A549 treated with AZD9567 at 1 μM for 4 hours (cell line): ENCODE measurements around the gene IL17RA. TPM values are rescaled to one million over a fixed set of nuclear protein-coding genes. Genes with fewer than 3 reads are reported as not detected.

Source experiments
- total RNA-seq: library from RNA; stranded (reverse); fragments of 200-300 nt; extraction: Qiagen RNA extraction; gene quantifications from 5 replicates; pipeline ENCODE4 v1.2.3, GENCODE V29; 2022; ENCODE audit not compliant: insufficient read depth

IL17RA gene, protein sequence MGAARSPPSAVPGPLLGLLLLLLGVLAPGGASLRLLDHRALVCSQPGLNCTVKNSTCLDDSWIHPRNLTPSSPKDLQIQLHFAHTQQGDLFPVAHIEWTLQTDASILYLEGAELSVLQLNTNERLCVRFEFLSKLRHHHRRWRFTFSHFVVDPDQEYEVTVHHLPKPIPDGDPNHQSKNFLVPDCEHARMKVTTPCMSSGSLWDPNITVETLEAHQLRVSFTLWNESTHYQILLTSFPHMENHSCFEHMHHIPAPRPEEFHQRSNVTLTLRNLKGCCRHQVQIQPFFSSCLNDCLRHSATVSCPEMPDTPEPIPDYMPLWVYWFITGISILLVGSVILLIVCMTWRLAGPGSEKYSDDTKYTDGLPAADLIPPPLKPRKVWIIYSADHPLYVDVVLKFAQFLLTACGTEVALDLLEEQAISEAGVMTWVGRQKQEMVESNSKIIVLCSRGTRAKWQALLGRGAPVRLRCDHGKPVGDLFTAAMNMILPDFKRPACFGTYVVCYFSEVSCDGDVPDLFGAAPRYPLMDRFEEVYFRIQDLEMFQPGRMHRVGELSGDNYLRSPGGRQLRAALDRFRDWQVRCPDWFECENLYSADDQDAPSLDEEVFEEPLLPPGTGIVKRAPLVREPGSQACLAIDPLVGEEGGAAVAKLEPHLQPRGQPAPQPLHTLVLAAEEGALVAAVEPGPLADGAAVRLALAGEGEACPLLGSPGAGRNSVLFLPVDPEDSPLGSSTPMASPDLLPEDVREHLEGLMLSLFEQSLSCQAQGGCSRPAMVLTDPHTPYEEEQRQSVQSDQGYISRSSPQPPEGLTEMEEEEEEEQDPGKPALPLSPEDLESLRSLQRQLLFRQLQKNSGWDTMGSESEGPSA
- 6.2 to 8.4 TPM (median 6.6 TPM) in 5 replicates for total RNA-seq

DNA sequence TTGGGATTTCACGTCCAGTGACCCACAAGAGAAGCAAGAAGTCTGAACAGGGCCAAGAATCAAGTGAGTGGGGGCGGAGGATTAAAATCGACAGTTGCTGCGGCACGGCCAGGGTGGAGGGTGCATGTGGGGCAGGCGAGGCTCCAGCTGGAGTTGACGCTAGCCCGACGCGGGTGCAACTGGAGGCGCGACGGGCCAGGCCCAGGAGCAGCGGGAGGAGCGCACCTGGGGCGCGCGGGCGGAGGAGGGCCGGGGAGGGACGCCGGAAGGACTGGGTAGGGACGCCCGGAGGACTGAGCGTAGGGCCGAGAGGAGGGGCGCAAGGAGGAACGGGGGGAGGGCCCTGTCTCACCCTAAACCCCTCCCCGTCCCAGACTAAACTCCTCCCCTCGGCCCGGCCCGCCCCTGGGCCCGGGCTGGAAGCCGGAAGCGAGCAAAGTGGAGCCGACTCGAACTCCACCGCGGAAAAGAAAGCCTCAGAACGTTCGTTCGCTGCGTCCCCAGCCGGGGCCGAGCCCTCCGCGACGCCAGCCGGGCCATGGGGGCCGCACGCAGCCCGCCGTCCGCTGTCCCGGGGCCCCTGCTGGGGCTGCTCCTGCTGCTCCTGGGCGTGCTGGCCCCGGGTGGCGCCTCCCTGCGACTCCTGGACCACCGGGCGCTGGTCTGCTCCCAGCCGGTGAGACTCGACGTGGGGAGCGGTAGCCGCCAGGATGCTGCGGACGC is at the start of gene IL17RA:
Gene IL17RA (plus strand): TSS at position 447 of the 723 bp plus-strand sequence. CDS start 92 bp downstream, at position 539.

DNA sequence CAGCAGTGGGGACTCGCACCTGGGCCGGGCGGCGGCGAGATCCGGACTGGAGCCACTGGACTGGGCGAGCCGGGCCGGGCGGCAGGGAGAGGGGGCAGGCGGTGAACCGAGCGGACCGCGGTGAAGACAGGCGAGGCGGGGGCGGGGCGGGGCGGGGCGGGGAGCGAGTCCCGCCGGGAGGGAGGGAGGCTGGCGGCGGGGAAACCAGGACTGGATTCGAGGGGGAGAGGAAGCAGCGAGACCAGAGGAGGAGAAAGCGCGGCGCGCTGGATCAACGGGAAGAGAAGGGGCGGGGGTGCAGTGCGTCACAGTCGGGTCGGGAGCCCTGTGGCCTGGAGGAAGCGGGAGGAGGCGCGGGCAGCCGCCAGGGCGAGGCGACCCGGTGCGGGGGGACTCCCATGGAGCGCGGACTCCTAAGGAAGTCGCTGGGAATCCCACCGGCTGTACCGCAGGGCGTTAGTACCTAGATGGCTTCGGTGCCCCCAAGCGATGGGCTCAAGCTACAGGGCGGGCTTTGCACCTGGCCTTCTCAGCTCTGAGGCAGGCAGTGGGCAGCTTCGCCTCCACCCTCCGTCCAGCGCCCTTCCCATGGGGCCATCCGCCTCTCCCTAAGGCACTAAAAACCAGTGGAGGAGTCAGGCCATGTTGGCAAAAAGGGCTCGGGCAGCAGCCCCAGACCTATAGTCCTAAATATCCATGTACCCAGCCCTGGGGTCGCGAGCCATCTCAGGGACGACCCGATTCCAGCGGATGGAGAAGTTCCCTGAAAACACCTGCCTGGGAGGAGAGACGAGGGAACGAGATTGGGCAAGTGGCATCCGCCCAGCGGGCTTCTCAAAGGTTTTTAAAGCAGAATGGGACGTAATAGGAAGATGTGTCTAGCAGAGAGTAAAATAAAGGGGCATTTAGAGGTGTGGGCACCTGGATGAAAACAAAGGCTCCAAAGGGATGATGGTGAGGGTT is 36.7 kb downstream of the IL17RA start, which contains the start of gene TMEM121B:
Gene TMEM121B (minus strand): TSS at position 128 of the 963 bp plus-strand sequence. CDS start 233 bp downstream, outside the sequence.

DNA sequence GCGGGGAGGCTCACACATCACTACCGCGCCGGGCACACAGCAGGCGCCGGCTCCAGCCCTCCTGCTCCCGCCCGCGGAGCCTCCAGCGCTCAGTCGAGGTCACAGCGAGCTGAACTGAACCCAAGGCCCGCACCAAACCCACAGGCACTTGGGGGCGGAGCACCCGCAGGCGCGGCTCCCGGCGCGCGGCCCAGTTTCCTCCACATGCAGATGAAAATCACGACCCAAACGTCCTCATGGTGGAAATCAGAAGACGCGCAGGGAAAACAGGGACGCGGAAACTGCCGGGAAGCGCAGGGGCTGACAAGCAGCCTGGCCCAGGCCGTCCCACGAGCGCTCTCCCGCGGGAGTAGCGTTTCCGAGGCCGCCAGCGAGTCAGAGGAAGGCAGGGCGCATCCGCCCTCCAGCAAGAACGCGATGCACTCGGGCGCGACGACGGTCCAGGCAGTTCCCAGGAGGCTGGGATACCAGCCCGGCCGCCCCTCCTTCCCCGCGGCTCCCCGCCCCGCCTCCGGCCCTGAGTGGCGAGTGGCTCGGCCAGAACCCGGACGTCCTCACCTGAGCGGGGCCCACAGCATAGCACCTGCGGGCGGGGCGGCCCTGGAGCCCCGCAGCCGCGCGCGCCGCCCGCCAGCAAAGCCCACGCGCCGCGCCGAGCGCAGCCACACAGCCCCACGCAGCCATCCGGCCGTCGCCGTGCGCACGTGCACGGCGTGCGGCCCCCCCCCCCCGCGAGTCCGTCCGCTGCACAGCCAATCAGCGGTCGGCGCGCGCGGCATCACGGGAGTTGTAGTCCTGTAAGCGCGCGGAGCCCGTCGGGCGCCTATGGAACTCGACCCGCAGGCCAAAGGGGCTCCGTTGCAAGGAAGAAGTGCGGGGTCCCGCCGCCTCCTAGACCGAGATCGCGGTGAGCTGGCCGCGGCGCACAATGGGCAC is 74.0 kb downstream of the IL17RA start, which contains the start of gene HDHD5:
Gene HDHD5 (minus strand): TSS at position 710 of the 936 bp plus-strand sequence. CDS start 26 bp downstream, at position 684.

Other genes with a start within 250 kb of the IL17RA start
- not detected in 5 replicates for gene GAB4, start 76.8 kb upstream of the IL17RA start, total RNA-seq
- 0.11 to 0.16 TPM (median 0.15 TPM) in 4 of 5 replicates, not detected in the other for gene TMEM121B, start 36.4 kb downstream of the IL17RA start, total RNA-seq
- gene HDHD5, start 74.3 kb downstream of the IL17RA start, total RNA-seq, result 42.7 to 47.7 TPM (median 46.0 TPM) in 5 replicates
- gene ADA2, start 134.4 kb downstream of the IL17RA start, total RNA-seq, result 0.02 TPM in 1 of 5 replicates, not detected in the others